Dendritic cell treated with granulocyte-macrophage colony-stimulating factor and Interleukin-4, amounts not matched to agents 40 ng/mL and 50 ng/mL, for 4 days (primary cell): ENCODE results near the gene MED12L.

Source experiments
- H3K27ac Mint-ChIP-seq: one replicate; pipeline ENCODE4 v1.8.0; 2022; ENCODE audit warnings: mild to moderate bottlenecking, mixed read lengths
- H3K27me3 Mint-ChIP-seq: one replicate; pipeline ENCODE4 v1.8.0; 2022; ENCODE audit warnings: mild to moderate bottlenecking, mixed read lengths
- H3K36me3 Mint-ChIP-seq: one replicate; pipeline ENCODE4 v1.8.0; 2022; ENCODE audit warnings: low read depth, mixed read lengths
- H3K4me1 Mint-ChIP-seq: one replicate; pipeline ENCODE4 v1.8.0; 2022; ENCODE audit warnings: low read depth, mixed read lengths
- H3K4me3 Mint-ChIP-seq: one replicate; pipeline ENCODE4 v1.8.0; 2022; ENCODE audit warnings: mild to moderate bottlenecking, moderate library complexity, mixed read lengths
- H3K9me3 Mint-ChIP-seq: one replicate; pipeline ENCODE4 v1.8.0; 2022; ENCODE audit warnings: mixed read lengths
- intact Hi-C: fragments of 100-400 bp; cut with micrococcal nuclease; formaldehyde crosslinking; loops from one replicate; pipeline ENCODE4 v1.15.0; 2022

MED12L gene

GRCh38 chr3:151191095-151191494, 105.6 kb downstream of the MED12L start:
- Mint-ChIP-seq H3K36me3 (no peaks in the 10 kb centered on the region), H3K27me3 (no peaks in the 10 kb centered on the region), H3K4me1 (peaks cover 35% of the 10 kb centered on the region), H3K4me3 (no peak overlapping the region), H3K27ac (no peak overlapping the region), H3K9me3 (no peaks in the 10 kb centered on the region)
- intact Hi-C loops, result no loop called here

GRCh38 chr3:151192545-151192944, 107.1 kb downstream of the MED12L start:
- Mint-ChIP-seq H3K4me3 (no peak overlapping the region), H3K36me3 (no peaks in the 10 kb centered on the region), H3K4me1 (peaks cover 23% of the 10 kb centered on the region), H3K27me3 (no peaks in the 10 kb centered on the region), H3K27ac (no peak overlapping the region), H3K9me3 (no peaks in the 10 kb centered on the region)
- intact Hi-C loops, result no loop called here

- Mint-ChIP-seq H3K36me3 (no peaks in the 10 kb centered on the region), H3K4me3 (no peak overlapping the region), H3K4me1 (peaks cover 7% of the 10 kb centered on the region), H3K27me3 (no peaks in the 10 kb centered on the region), H3K9me3 (no peaks in the 10 kb centered on the region), H3K27ac (no peak overlapping the region)
- intact Hi-C loops, result no loop called here
These were observed 110.4 kb downstream of the MED12L start for GRCh38 chr3:151195826-151196225.

- Mint-ChIP-seq H3K9me3 (no peaks in the 10 kb centered on the region), H3K27ac (no peak overlapping the region), H3K4me3 (no peak overlapping the region), H3K27me3 (no peaks in the 10 kb centered on the region), H3K4me1 (peaks cover 7% of the 10 kb centered on the region), H3K36me3 (no peaks in the 10 kb centered on the region)
- intact Hi-C loops, result no loop called here
These were observed 111.0 kb downstream of the MED12L start for GRCh38 chr3:151196434-151196833.

GRCh38 chr3:151197228-151197627, 111.8 kb downstream of the MED12L start:
- H3K27ac Mint-ChIP-seq, result no peak overlapping the region
- intact Hi-C loops, result no loop called here
- H3K4me3 Mint-ChIP-seq, result no peak overlapping the region
- H3K9me3 Mint-ChIP-seq, result no peaks in the 10 kb centered on the region
- no peaks in the 10 kb centered on the region for H3K27me3 Mint-ChIP-seq
- H3K4me1 Mint-ChIP-seq, result peaks cover 7% of the 10 kb centered on the region
- no peaks in the 10 kb centered on the region for H3K36me3 Mint-ChIP-seq

- H3K4me1 Mint-ChIP-seq, result peaks cover 7% of the 10 kb centered on the region
- no peak overlapping the region for H3K27ac Mint-ChIP-seq
- no peaks in the 10 kb centered on the region for H3K36me3 Mint-ChIP-seq
- H3K4me3 Mint-ChIP-seq, result no peak overlapping the region
- intact Hi-C loops, result no loop called here
- no peaks in the 10 kb centered on the region for H3K27me3 Mint-ChIP-seq
- H3K9me3 Mint-ChIP-seq, result no peaks in the 10 kb centered on the region
These were observed 112.7 kb downstream of the MED12L start for GRCh38 chr3:151197981-151198767.

- intact Hi-C loops, result no loop called here
- Mint-ChIP-seq H3K27me3 (no peaks in the 10 kb centered on the region), H3K9me3 (no peaks in the 10 kb centered on the region), H3K36me3 (no peaks in the 10 kb centered on the region), H3K4me1 (peaks cover 7% of the 10 kb centered on the region), H3K4me3 (no peak overlapping the region), H3K27ac (no peak overlapping the region)
These were observed 113.4 kb downstream of the MED12L start for GRCh38 chr3:151198849-151199248.

- intact Hi-C loops, result no loop called here
These were observed 114.3 kb downstream of the MED12L start for GRCh38 chr3:151199554-151200438.

GRCh38 chr3:151200586-151200985, 115.1 kb downstream of the MED12L start:
- peaks cover 13% of the 10 kb centered on the region for H3K4me1 Mint-ChIP-seq
- H3K27me3 Mint-ChIP-seq, result no peaks in the 10 kb centered on the region
- no peaks in the 10 kb centered on the region for H3K9me3 Mint-ChIP-seq
- H3K4me3 Mint-ChIP-seq, result no peak overlapping the region
- intact Hi-C loops, result no loop called here
- no peaks in the 10 kb centered on the region for H3K36me3 Mint-ChIP-seq
- no peak overlapping the region for H3K27ac Mint-ChIP-seq

More at GRCh38 chr3:151199554-151200438, 114.3 kb downstream of the MED12L start:
- Mint-ChIP-seq H3K4me3 (no peak overlapping the region), H3K9me3 (no peaks in the 10 kb centered on the region), H3K27ac (peak overlapping the region; percentile 73), H3K4me1 (peaks cover 13% of the 10 kb centered on the region), H3K27me3 (no peaks in the 10 kb centered on the region), H3K36me3 (no peaks in the 10 kb centered on the region)

GRCh38 chr3:151201051-151201730, 115.7 kb downstream of the MED12L start:
- intact Hi-C loops, result no loop called here
- Mint-ChIP-seq H3K36me3 (no peaks in the 10 kb centered on the region), H3K4me3 (no peak overlapping the region), H3K4me1 (peaks cover 13% of the 10 kb centered on the region), H3K9me3 (no peaks in the 10 kb centered on the region), H3K27ac (no peak overlapping the region), H3K27me3 (no peaks in the 10 kb centered on the region)

GRCh38 chr3:151203051-151203420, 117.6 kb downstream of the MED12L start, which contains the start of gene GPR171:
Gene GPR171, minus strand, starts transcription at chr3:151203216. Its CDS starts 3,830 bp downstream, at chr3:151199386.
- H3K4me3 Mint-ChIP-seq, result no peak within 1 kb of the TSS

GRCh38 chr3:151204530-151205402, 119.3 kb downstream of the MED12L start:
- Mint-ChIP-seq H3K4me3 (no peak overlapping the region), H3K27me3 (no peaks in the 10 kb centered on the region), H3K27ac (peak overlapping the region; percentile 38), H3K36me3 (no peaks in the 10 kb centered on the region), H3K4me1 (peaks cover 33% of the 10 kb centered on the region), H3K9me3 (no peaks in the 10 kb centered on the region)
- intact Hi-C loops, result loop anchor here (5.0 kb wide), 1 partner anchor 32 kb away; no protein-coding TSS in a partner anchor

More at GRCh38 chr3:151203051-151203420, 117.6 kb downstream of the MED12L start, which contains the start of gene GPR171:
- Mint-ChIP-seq H3K9me3 (no peaks in the 10 kb centered on the region), H3K36me3 (no peaks in the 10 kb centered on the region), H3K4me1 (peaks cover 27% of the 10 kb centered on the region), H3K27ac (no peak within 1 kb of the TSS), H3K27me3 (no peaks in the 10 kb centered on the region)
- intact Hi-C loops, result no loop called here

GRCh38 chr3:151205482-151205881, 120.0 kb downstream of the MED12L start:
- Mint-ChIP-seq H3K27ac (no peak overlapping the region), H3K36me3 (no peaks in the 10 kb centered on the region), H3K4me1 (peaks cover 38% of the 10 kb centered on the region), H3K4me3 (no peak overlapping the region), H3K27me3 (no peaks in the 10 kb centered on the region), H3K9me3 (no peaks in the 10 kb centered on the region)
- intact Hi-C loops, result loop anchor here (5.0 kb wide), 1 partner anchor 33 kb away; no protein-coding TSS in a partner anchor
